ENCODE data around the gene CISTR.
"Not testable (repeated sequence)": the region's sequence is repeated elsewhere in the genome, so short reads cannot be mapped to it uniquely, and the experiment has no call there.

CISTR gene

GRCh38 chr12:53786411-53786810 is 34.6 kb upstream of the CISTR start:
- DNase-seq (ENCODE audit: low spot score) = no peak
- TF ChIP-seq CTCF (IDR thresholded peaks at IDR 0.05; ENCODE audit: extremely low read depth, missing control alignments) = no peak

GRCh38 chr12:53785161-53785560 is 33.4 kb upstream of the CISTR start:
- DNase-seq (ENCODE audit: low spot score) = no peak
- no peak for TF ChIP-seq CTCF (IDR thresholded peaks at IDR 0.05; ENCODE audit: extremely low read depth, missing control alignments)

GRCh38 chr12:53782093-53782703 is 30.4 kb upstream of the CISTR start:
- DNase-seq (ENCODE audit: low spot score) = no peak

GRCh38 chr12:53781228-53781801 is 29.5 kb upstream of the CISTR start:
- TF ChIP-seq CTCF (IDR thresholded peaks at IDR 0.05; ENCODE audit: extremely low read depth, missing control alignments) = no peak

More at GRCh38 chr12:53782093-53782703, 30.4 kb upstream of the CISTR start:
- TF ChIP-seq CTCF (IDR thresholded peaks at IDR 0.05; ENCODE audit: extremely low read depth, missing control alignments) = no peak

GRCh38 chr12:53780323-53780722 is 28.5 kb upstream of the CISTR start:
- no peak for DNase-seq (ENCODE audit: low spot score)
- TF ChIP-seq CTCF (IDR thresholded peaks at IDR 0.05; ENCODE audit: extremely low read depth, missing control alignments) = no peak

More at GRCh38 chr12:53781228-53781801, 29.5 kb upstream of the CISTR start:
- no peak for DNase-seq (ENCODE audit: low spot score)

GRCh38 chr12:53779679-53780078 is 27.9 kb upstream of the CISTR start:
- not testable (repeated sequence) for DNase-seq (ENCODE audit: low spot score)

GRCh38 chr12:53777936-53778644 is 26.3 kb upstream of the CISTR start:
- no peak for DNase-seq (ENCODE audit: low spot score)
- TF ChIP-seq CTCF (IDR thresholded peaks at IDR 0.05; ENCODE audit: extremely low read depth, missing control alignments) = no peak
